Mucosa of gallbladder (tissue), 1 donor: ENCODE measurements around the gene ZXDC. TPM values are rescaled to one million over a fixed set of nuclear protein-coding genes. Genes with fewer than 3 reads are reported as not detected.

Experiments used
- DNase-seq: peaks from one replicate; pipeline ENCODE4 v3.0.0-alpha.2; 2020; ENCODE audit warnings: low spot score
- total RNA-seq: library from RNA; stranded (reverse); gene quantifications from one replicate; pipeline ENCODE4 v1.2.1, GENCODE V29; 2021
- donor health status: DM: no; HTN: no; CAD: no.

ZXDC gene
- total RNA-seq, 1 donor from 2014 or later = 34.6 TPM

- peak; percentile 23 for DNase-seq
These were observed 936 bp downstream of the ZXDC start for GRCh38 chr3:126474498-126475412.

GRCh38 chr3:126473292-126474168 lies 2.2 kb downstream of the ZXDC start:
- no peak for DNase-seq

DNA sequence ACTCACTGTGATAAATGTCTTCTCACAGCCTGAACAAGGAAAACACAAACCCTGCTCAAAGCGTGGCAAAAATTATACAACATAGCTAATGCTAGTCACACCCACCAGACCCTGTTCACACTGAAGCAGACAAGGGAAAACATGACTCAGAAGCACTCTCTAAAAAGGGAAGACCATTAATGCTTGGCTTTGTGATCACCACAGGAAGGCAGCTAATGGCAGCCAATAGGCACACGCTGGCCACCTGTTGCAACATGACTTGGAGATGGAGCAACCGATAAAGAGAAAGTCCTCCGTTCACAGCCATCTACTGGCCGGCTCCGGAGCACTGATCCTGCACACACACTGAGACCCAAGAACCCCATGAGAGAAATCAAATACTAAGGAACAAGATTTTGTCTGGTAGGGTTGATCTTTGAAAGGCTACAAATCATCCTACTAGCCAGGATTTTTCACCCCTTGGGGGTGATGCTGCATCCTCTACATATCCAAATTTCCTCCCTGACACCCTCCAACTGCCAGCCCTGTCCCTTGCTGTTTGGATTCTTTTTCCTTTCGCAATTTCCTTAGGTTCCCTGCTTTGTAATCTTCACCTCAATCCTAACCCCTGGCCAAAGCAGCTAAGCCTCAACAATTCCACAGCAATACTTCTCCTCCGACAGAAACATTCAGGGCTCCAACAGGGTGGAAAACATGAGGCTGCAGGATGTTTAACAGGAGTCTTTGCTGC lies 3.2 kb downstream of the ZXDC start:
- peak; percentile 45 for DNase-seq

DNA sequence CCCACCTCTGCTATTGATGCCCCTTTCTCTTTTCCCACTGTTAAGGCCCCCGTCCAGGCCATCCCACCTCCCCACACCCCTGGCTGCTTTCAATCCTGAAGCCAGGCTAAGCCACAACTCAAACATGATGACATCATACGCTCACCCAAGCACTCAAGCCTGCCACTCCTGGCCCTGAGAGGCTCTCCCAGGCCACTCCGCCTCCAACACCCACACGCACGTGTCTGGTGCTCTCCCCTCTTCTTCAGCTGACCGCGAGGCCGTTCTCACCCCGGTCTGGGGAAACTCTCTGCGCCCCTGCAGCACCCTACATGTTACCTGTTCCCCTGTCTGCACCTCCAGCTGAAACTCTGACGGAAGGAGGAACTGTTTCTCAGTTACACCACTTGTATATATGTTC lies 6.2 kb downstream of the ZXDC start:
- no peak for DNase-seq

GRCh38 chr3:126468028-126468891 lies 7.4 kb downstream of the ZXDC start:
- no peak for DNase-seq

DNA sequence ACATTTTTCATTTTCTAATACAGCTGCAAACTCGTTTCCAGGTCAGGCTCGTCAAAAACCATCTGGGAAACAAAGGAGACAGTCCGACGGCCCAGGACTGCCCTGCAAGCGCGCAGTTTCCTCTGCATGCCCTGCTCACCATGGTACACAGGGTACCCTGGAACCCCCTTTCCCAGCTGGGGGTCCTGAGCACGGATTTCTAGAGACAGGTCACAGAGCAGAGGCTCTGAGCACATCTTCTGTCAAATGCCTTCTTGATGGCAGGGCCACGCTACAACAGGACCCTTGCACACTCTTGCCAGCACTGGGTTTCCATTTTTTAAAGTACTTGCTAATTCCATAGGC lies 8.1 kb downstream of the ZXDC start:
- no peak for DNase-seq

DNA sequence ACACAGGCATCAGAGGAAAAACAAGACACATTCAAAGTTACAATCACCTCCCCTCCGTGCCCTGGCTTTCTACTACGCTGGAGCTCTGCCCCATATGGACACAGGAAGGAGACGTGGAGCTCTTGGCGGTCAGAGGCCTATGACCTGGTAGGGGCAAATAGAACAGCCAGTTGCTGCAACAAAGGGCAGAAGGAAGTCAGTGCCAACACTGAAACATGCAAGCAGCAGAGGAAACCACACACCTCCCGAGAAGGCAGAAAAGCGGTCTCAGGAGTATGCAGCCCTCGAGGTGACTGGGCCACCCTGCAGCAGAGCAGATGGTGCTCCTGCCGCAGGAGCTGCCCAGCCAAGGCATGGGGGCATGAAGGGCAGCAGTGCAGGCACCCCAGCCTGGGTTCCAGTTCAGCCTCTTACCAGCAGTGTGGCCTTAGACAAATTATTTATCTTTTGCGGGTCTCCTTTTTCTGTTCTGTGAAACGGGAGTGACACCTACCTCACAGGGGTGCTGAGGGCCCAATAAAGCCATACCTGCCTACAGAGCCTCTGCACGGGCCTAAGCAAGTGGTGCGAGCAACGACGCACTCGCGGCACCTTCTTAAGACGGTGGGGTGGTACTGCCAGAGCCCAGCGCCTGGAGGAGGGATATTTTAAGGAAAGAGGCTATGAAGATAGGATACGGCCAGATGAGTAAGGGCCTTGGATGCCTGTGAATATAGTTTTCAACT lies 8.6 kb downstream of the ZXDC start:
- DNase-seq = no peak

DNA sequence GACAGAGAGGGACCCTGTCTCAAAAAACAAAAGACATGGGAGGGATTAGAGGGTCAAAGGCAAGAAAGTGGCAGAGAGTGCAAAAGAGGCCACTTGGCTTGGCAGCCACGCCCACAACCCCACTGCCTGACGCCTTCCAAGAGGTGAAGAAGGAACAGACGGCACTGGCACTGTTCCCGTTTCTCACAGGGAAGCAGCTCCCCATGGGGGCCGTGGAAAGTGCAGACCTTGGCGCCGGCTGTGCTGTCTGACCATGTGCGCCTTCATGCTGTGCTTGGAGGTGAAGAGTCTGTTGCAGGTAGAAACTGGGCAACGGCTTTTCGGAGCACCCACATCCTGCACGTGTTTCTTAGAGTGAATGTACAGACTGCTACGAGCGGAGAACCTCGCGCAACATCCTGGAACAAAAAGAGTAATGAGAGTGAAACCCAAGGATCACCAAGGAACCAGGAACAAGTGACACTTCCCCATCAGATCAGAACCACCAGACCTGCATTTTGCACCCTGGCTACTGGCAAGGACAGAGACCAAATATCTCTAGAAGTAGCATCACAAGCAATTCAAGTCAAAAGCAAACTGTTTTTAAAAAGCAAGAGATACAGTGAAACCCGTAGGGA lies 9.7 kb downstream of the ZXDC start:
- no peak for DNase-seq

DNA sequence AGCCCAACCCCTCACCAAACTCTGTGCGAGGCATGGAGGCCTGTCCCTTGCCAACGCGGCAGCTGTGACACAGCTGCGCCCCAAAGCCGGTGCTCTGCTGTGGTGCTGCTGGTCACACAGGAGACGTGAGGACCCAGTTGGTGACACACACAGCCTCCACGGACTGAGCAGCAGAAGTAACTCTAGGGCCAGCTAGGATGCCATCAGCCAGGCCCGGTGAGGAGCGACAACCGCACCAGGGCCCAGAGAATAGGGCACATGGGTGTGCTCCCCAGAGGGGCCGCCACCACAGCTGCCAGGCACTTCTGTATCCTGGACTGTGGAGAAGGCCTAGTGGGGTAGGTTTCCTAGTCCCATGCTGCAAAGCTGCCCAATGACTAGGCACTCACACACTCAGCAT lies 10.7 kb downstream of the ZXDC start:
- no peak for DNase-seq

GRCh38 chr3:126464494-126464893 lies 11.2 kb downstream of the ZXDC start:
- no peak for DNase-seq

GRCh38 chr3:126464093-126464492 lies 11.6 kb downstream of the ZXDC start:
- no peak for DNase-seq

DNA sequence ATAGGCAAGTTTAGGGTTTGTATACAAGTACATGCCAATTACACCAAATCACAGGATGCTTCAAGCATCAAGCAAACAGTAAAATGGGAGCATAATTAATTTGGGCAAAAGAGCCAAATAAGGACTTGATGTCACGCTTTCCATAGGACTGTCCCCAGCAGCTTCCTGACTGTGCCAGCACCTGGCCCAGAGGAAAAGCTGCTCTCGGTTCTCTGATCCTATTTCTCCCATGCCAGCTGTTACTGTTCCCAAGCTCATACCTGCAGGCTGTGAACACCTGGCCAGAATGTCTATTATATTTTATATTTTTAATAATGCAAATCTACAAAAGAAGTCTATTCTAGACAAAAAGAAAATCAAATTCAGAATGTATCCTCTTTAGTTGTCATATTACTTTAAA lies 12.2 kb downstream of the ZXDC start:
- no peak for DNase-seq

DNA sequence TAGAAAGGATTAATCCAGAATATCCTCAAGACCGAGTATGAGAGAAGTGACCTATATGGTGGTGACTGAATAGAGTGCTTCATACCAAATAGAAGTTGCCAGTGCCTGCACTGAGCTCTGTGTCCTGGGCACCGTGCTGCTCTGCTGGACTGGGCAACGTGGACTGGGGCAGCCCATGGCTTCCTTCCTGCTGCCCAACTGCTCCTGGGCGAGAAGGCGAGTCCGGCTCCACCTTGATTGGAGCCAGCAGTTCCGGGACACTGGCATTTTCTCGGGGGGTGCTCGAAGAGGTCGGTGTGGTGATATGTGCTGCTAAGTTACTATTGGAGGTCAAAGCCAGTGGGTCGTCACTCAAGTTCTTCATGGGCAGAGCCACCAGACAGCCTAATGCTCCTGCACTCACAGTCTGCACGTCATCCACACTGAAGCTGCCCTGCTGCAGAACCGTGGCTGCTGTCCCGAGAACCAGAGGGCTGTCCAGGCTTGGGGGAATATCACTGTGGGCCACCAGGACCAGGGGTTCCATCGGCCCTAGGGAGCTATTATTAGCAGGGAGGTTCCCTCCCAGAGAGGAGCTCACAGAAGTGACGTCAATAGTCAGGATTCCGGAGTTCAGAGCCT lies 14.1 kb downstream of the ZXDC start:
- no peak for DNase-seq

GRCh38 chr3:126460381-126460780 lies 15.3 kb downstream of the ZXDC start:
- DNase-seq = no peak

- DNase-seq = no peak
These were observed 15.9 kb downstream of the ZXDC start for GRCh38 chr3:126459763-126460127.

DNA sequence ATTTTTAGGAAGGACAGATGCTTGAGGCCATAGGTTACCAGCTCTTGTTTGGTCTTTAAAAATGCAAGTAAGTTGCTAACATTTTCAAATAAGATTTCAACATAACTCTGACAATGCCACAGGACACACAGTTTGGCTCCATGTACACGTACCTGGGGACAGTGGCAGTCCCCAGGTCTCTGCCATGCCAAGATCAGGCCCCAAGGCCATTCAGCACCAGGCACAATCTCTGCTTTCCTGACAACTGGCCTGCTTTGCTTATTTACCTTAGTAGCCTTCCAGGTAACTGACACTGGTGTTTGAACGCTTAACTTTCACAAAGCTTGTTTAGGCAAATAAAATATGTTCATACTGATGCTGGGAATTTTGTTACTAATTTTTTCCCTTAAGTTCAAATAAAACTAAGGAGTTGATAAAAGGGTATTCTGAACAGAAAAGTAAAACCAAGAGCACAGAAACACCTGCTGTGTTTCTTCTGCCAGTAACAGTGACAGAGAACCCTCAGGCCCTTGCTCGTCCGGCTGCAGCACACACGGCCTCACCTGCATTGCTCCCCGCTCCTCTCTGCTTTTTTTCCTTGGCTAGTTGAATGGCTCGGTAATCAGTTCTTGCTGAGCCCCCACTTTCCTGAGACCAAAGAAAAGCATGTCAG lies 16.5 kb downstream of the ZXDC start:
- DNase-seq = no peak

GRCh38 chr3:126456766-126457388 lies 18.8 kb downstream of the ZXDC start:
- no peak for DNase-seq

GRCh38 chr3:126456211-126456610 lies 19.5 kb downstream of the ZXDC start:
- DNase-seq = no peak
